ENCODE results near the gene APOBEC4. TPM values are rescaled to one million over a fixed set of nuclear protein-coding genes. Genes with fewer than 3 reads are reported as not detected.
A peak's percentile ranks its signal among the peaks of the same experiment; 100 is the strongest.

APOBEC4 gene
- total RNA-seq (2016; rRNA removed; fragmentation: Illumina TruSeq; extraction: Trizol) (not detected in 2 replicates), polyA plus RNA-seq (2011; rRNA removed) (not detected in 2 replicates), polyA minus RNA-seq (2011; rRNA and poly(A)+ RNA removed; ENCODE audit: low replicate concordance) (not detected in 2 replicates), Bru-seq, nascent RNA (not detected), BruChase-seq, experiment 1, labeled RNA remaining after a 6-hour chase (percentile 11 among the genes with signal in this experiment), BruChase-seq, experiment 2, labeled RNA remaining after a 2-hour chase (not detected)
- total RNA-seq (2016; cell fraction: cytosol; rRNA removed; fragmentation: Illumina TruSeq; extraction: Trizol; ENCODE audit: low read depth) = not detected in 2 replicates
- not detected in 2 replicates for total RNA-seq (2016; cell fraction: insoluble cytoplasmic fraction; rRNA removed; fragmentation: Illumina TruSeq; extraction: Trizol)
- not detected in 2 replicates for total RNA-seq (2016; cell fraction: membrane; rRNA removed; fragmentation: Illumina TruSeq; extraction: Trizol)
- total RNA-seq (2016; cell fraction: nucleus; rRNA removed; fragmentation: Illumina TruSeq; extraction: Trizol) = not detected in 2 replicates
- polyA plus RNA-seq (2011; cell fraction: cytosol; rRNA removed) = not detected in 2 replicates
- not detected in 2 replicates for polyA plus RNA-seq (2011; cell fraction: nucleus; rRNA removed)
- polyA plus RNA-seq (2012) = not detected in 2 replicates
- polyA plus RNA-seq (2016; cell fraction: cytosol; fragmentation: Illumina TruSeq; extraction: Trizol; ENCODE audit: low read depth) = not detected in 2 replicates
- polyA plus RNA-seq (2016; cell fraction: insoluble cytoplasmic fraction; fragmentation: Illumina TruSeq; extraction: Trizol; ENCODE audit: low read depth) = not detected in 2 replicates
- polyA plus RNA-seq (2016; cell fraction: membrane; fragmentation: Illumina TruSeq; extraction: Trizol; ENCODE audit: low read depth) = not detected in 2 replicates
- polyA plus RNA-seq (2016; cell fraction: nucleus; fragmentation: Illumina TruSeq; extraction: Trizol; ENCODE audit: insufficient read depth, low read depth) = not detected in 2 replicates
- not detected in 2 replicates for polyA minus RNA-seq (2011; cell fraction: cytosol; rRNA and poly(A)+ RNA removed)
- not detected in 2 replicates for polyA minus RNA-seq (2011; cell fraction: nucleus; rRNA and poly(A)+ RNA removed)
- long read RNA-seq, experiment 1 = 0 reads
- long read RNA-seq, experiment 2 = 0 reads

- Histone ChIP-seq H3K27me3 (ENCODE audit: control insufficient read depth in 1 of 2, insufficient read depth in 2 of 2, low read length in 2 of 2) (no peaks in the 10 kb centered on the region), H3K79me2 (ENCODE audit: insufficient read depth, low read length) (no peaks in the 10 kb centered on the region), H4K20me1 (ENCODE audit: insufficient read depth, low read length) (no peaks in the 10 kb centered on the region), H3K4me2 (ENCODE audit: low read depth, low read length) (peak within 1 kb of the TSS; percentile 23; the same call in 1 of the 2 replicates), H2AFZ (ENCODE audit: low read length) (no peak within 1 kb of the TSS), H3K9ac (ENCODE audit: insufficient read depth, low read depth, low read length) (no peak within 1 kb of the TSS), H3K4me3 (replicated peaks in 1 of 3; ENCODE audit: insufficient read depth in 1 of 3, low read depth in 2 of 3, low read length in 3 of 3) (no peak within 1 kb of the TSS), H3K27ac (ENCODE audit: extremely low read length, insufficient read depth, low read length) (peak within 1 kb of the TSS; percentile 50), H3K9me3 (ENCODE audit: low read length) (no peaks in the 10 kb centered on the region), H3K4me1 (ENCODE audit: insufficient read depth, low read length) (peaks cover 14% of the 10 kb centered on the region), H3K36me3 (replicated peaks in 1 of 2; ENCODE audit: control insufficient read depth in 1 of 2, insufficient read depth in 2 of 2, low read length in 2 of 2) (no peaks in the 10 kb centered on the region; a peak in 1 of 5 replicates)
- POLR2A ChIA-PET = no interaction called here
- intact Hi-C loops (cut with micrococcal nuclease; ENCODE audit: unreplicated experiment) = no loop called here
- BruUV-seq (replicated peaks) = no TSS peak
- TF ChIP-seq CEBPG (CRISPR knock-in tag; IDR thresholded peaks at IDR 0.05) (0 out of 2 replicates have a peak, but pooled peaks have one; percentile 5), RFX1 (IDR thresholded peaks at IDR 0.05) (peak; percentile 13; the same call in 1 of the 2 replicates)
- TF ChIP-seq, protein P1, sequence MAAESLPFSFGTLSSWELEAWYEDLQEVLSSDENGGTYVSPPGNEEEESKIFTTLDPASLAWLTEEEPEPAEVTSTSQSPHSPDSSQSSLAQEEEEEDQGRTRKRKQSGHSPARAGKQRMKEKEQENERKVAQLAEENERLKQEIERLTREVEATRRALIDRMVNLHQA (CRISPR knock-in tag; IDR thresholded peaks at IDR 0.05) = no peak
- FAIRE-seq (no peak), DNase-seq (ENCODE audit: low spot score) (no peak), ATAC-seq (peak; percentile 72)
- 58% methylated on average over 5 of the region's 5 CpGs for WGBS (ENCODE audit: low lambda C conversion rate)
- in situ Hi-C loops (cut with HindIII; ENCODE audit: extremely low pct_ligation_motif_present, low pct_unique_long_range_greater_than_20kb) = no loop called here
- CTCF ChIA-PET (ENCODE audit: low intra/inter-chr PET ratio, low total read pairs) = no interaction called here
Measured at GRCh38 chr1:183652547-183653461, at the start of gene APOBEC4. APOBEC4 (minus strand) TSS chr1:183653316; CDS start chr1:183648781, 4,535 bp downstream.
